Measurements from ENCODE around the gene NPFFR1.

DNA sequence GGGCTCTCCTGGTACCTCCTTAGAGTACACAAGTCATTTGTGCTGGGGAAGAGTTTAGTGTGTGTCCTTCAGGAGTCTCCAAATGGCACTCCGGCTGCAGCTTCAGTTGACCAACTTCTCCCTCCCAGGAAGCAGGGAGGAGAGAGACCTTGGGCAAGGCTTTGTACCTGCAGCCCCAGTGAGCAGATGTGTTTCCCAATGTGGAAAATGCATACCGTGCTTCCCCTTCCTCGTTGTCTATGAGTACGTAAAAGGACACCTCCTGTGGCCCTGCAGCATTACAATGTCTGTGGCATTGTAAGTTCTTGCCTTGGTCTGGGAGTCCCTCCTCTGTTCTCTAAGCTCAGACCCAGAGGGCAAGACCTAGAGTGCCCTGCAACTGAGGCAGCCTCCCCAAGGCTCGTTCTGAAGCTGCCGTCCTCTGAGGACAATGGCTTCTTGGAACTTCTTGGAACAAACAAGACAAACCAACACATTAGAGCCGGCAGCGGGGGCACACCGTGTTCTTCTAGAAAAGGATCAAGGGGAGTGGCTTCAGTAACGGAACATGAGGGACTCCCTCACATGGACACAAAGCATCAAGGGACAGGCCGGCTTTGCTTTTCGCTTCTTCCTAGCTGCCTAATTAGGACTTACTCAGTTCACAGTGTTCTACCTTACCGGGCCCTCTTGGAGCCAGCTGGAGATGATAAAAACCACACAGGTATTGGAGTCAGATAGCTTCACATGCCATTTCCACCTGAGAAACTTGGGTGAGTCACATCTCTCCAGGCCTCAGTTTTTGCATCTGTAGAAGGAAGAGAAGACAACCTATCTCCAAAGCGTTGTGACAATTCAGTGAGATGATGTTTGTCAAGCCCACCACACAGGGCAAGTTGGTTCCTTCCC, 29.7 kb downstream of the NPFFR1 start:
- TF ChIP-seq ZNF621 (tag by site-specific recombination; IDR thresholded peaks at IDR 0.05) = no peak
- no peak for TF ChIP-seq ZNF830 (tag by site-specific recombination; IDR thresholded peaks at IDR 0.05; ENCODE audit: low read depth)
- TF ChIP-seq, protein P1, sequence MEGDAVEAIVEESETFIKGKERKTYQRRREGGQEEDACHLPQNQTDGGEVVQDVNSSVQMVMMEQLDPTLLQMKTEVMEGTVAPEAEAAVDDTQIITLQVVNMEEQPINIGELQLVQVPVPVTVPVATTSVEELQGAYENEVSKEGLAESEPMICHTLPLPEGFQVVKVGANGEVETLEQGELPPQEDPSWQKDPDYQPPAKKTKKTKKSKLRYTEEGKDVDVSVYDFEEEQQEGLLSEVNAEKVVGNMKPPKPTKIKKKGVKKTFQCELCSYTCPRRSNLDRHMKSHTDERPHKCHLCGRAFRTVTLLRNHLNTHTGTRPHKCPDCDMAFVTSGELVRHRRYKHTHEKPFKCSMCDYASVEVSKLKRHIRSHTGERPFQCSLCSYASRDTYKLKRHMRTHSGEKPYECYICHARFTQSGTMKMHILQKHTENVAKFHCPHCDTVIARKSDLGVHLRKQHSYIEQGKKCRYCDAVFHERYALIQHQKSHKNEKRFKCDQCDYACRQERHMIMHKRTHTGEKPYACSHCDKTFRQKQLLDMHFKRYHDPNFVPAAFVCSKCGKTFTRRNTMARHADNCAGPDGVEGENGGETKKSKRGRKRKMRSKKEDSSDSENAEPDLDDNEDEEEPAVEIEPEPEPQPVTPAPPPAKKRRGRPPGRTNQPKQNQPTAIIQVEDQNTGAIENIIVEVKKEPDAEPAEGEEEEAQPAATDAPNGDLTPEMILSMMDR (tag by site-specific recombination; IDR thresholded peaks at IDR 0.05) = no peak
- TF ChIP-seq MZF1 (tag by site-specific recombination; IDR thresholded peaks at IDR 0.05; ENCODE audit: borderline replicate concordance) = no peak
- TF ChIP-seq, protein P2, sequence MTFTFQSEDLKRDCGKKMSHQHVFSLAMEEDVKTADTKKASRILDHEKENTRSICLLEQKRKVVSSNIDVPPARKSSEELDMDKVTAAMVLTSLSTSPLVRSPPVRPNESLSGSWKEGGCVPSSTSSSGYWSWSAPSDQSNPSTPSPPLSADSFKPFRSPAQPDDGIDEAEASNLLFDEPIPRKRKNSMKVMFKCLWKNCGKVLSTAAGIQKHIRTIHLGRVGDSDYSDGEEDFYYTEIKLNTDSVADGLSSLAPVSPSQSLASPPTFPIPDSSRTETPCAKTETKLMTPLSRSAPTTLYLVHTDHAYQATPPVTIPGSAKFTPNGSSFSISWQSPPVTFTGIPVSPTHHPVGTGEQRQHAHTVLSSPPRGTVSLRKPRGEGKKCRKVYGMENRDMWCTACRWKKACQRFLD (tag by site-specific recombination; IDR thresholded peaks at IDR 0.05) = no peak
- TF ChIP-seq RBAK (tag by site-specific recombination; IDR thresholded peaks at IDR 0.05) = no peak
- no peak for TF ChIP-seq ZNF792 (tag by site-specific recombination; IDR thresholded peaks at IDR 0.05)

All from HEK293 (cell line).